K562 (cell line): ENCODE results near the gene PYGB. TPM values are rescaled to one million over a fixed set of nuclear protein-coding genes. Genes with fewer than 3 reads are reported as not detected.

Experiments used
- IRF1 ChIP-seq: sonication (generic); formaldehyde crosslinking; IDR thresholded peaks from 2 replicates; pipeline ENCODE4 v1.8.0; 2022; ENCODE audit warnings: missing genetic modification reagents, mild to moderate bottlenecking, borderline replicate concordance
- MECOM ChIP-seq: fragments of 250-450 bp; sonication (Bioruptor Pico); IDR thresholded peaks from 2 replicates; pipeline ENCODE4 v1.8.0; 2022; ENCODE audit warnings: inconsistent platforms
- MGA ChIP-seq: fragments of 450-650 bp; IDR thresholded peaks from 2 replicates; pipeline ENCODE4 v1.6.1; 2016; ENCODE audit warnings: mild to moderate bottlenecking, moderate library complexity
- MTA2 ChIP-seq: fragments of 450-650 bp; IDR thresholded peaks from 2 replicates; pipeline ENCODE4 v1.6.1; 2016; ENCODE audit warnings: low read depth
- SREBF1 ChIP-seq: fragments of 150-350 bp; IDR thresholded peaks from 2 replicates; pipeline ENCODE4 v1.6.1; 2014; ENCODE audit warnings: antibody characterized with exemption, low read depth, low read length, borderline replicate concordance
- TOE1 ChIP-seq, 2 experiments: fragments of 450-650 bp in 1 of 2; sonication (generic) in 1 of 2; formaldehyde crosslinking in 1 of 2; IDR thresholded peaks; 2 replicates each; pipeline versions ENCODE4 v1.7.1 to v1.8.0; 2016 to 2022; ENCODE audit warnings: borderline replicate concordance in 2 of 2, mild to moderate bottlenecking in 2 of 2, antibody characterized with exemption in 1 of 2, inconsistent platforms in 1 of 2, low read depth in 1 of 2, missing genetic modification reagents in 1 of 2, moderate library complexity in 1 of 2
- ZNF639 ChIP-seq, 2 experiments: fragments of 200-800 bp in 1 of 2; sonication (Bioruptor generic) in 1 of 2; sonication (generic) in 1 of 2; formaldehyde crosslinking in 1 of 2; IDR thresholded peaks in 1 of 2; conservative IDR thresholded peaks in 1 of 2; 2 replicates each; pipeline versions ENCODE4 v1.5.0 to v1.6.1; 2016 to 2020; ENCODE audit warnings: missing compliant biosample characterization in 1 of 2, missing genetic modification characterization in 1 of 2, missing genetic modification reagents in 1 of 2
- polyA plus RNA-seq, 8 experiments: library from polyadenylated mRNA; depleted of rRNA in 4 of 8; stranded (reverse) in 5 of 8; unstranded in 3 of 8; fragments of >200 nt; fragmentation: Nextera tagmentation in 2 of 8; fragmentation: Illumina TruSeq in 1 of 8; extraction: Ambion mirVana in 2 of 8; extraction: Trizol in 1 of 8; gene quantifications; 2 replicates each; pipeline versions ENCODE4 v1.2.1 to v1.2.3, GENCODE V29; 2011 to 2014; ENCODE audit warnings: inconsistent platforms in 1 of 8, missing spikeins in 1 of 8
- total RNA-seq, 7 experiments: library from RNA; depleted of rRNA in 6 of 7; stranded (reverse); fragments of >200 nt in 6 of 7; fragmentation: Illumina TruSeq in 2 of 7; extraction: Trizol in 2 of 7; gene quantifications; 2 replicates each; pipeline versions ENCODE4 v1.2.1 to v1.2.3, GENCODE V29; 2011 to 2021; ENCODE audit warnings: low replicate concordance in 1 of 7

The PYGB gene
- total and polyA plus RNA-seq, 9 of the 15 experiments (the other 6 are each of a cell fraction or from before 2014, with no cell fraction given) = 0.34 to 18.0 (median 9.8) TPM

- no peak for TF ChIP-seq ZNF639 (CRISPR knock-in tag; conservative IDR thresholded peaks at IDR 0.05 in 1 of 2, IDR thresholded peaks at IDR 0.05 in 1 of 2)
- TF ChIP-seq MECOM (CRISPR knock-in tag) = no peak
- TF ChIP-seq MTA2 = no peak; the same call in 1 of the 2 replicates
- no peak for TF ChIP-seq MGA
- TF ChIP-seq IRF1 = no peak
- TF ChIP-seq SREBF1 = no peak
- no peak for TF ChIP-seq TOE1 (IDR thresholded peaks at IDR 0.05; ENCODE audit: borderline replicate concordance)
- TF ChIP-seq TOE1 (CRISPR knock-in tag; IDR thresholded peaks at IDR 0.05; ENCODE audit: borderline replicate concordance, low read depth) = no peak
Measured at GRCh38 chr20:25223179-25223661, 24.7 kb upstream of the PYGB start (continued).
